Vagina (tissue), 2 donors: ENCODE results near the gene IGSF1.

Source experiments
- POLR2A ChIP-seq, 2 donors: fragments of 450-650 bp; IDR thresholded peaks; one replicate each; pipeline ENCODE4 v1.6.1; 2017; ENCODE audit warnings: antibody characterized with exemption in 2 of 2, mild to moderate bottlenecking in 2 of 2, moderate library complexity in 2 of 2
- TF ChIP-seq, protein P1 (sequence below), 3 experiments: fragments of 450-650 bp in 2 of 3; fragments of 200-600 bp in 1 of 3; sonication (generic) in 1 of 3; IDR thresholded peaks; one replicate each; pipeline ENCODE4 v1.5.1; 2017 to 2019; ENCODE audit warnings: antibody characterized with exemption in 3 of 3, mild to moderate bottlenecking in 2 of 3, moderate library complexity in 2 of 3

DNA sequence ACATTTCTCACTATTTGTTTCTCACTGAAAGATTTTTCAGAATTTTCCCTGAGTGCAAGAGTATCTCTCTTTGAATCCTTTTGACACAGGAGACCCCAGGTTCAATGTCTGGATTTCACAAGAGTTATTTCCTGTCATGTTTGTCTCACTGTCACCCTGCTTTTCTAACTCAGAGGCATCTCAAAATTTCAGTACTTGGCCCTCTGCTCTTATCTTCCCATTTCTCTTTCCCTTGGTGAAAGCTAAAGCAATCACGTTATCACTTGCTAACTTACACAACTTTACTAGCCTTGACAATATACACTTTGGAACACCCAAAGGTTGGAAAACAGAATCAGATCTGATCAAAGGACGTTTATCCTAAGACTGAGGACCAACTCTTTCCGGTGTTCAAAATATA, 17.3 kb downstream of the IGSF1 start:
- no peak for TF ChIP-seq POLR2A (IDR thresholded peaks at IDR 0.05)
- TF ChIP-seq, protein P1, sequence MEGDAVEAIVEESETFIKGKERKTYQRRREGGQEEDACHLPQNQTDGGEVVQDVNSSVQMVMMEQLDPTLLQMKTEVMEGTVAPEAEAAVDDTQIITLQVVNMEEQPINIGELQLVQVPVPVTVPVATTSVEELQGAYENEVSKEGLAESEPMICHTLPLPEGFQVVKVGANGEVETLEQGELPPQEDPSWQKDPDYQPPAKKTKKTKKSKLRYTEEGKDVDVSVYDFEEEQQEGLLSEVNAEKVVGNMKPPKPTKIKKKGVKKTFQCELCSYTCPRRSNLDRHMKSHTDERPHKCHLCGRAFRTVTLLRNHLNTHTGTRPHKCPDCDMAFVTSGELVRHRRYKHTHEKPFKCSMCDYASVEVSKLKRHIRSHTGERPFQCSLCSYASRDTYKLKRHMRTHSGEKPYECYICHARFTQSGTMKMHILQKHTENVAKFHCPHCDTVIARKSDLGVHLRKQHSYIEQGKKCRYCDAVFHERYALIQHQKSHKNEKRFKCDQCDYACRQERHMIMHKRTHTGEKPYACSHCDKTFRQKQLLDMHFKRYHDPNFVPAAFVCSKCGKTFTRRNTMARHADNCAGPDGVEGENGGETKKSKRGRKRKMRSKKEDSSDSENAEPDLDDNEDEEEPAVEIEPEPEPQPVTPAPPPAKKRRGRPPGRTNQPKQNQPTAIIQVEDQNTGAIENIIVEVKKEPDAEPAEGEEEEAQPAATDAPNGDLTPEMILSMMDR (IDR thresholded peaks at IDR 0.05) = no peak
